Measurements from ENCODE around the gene KIAA1755.
A peak's percentile ranks its signal among the peaks of the same experiment; 100 is the strongest.

The KIAA1755 gene

DNA sequence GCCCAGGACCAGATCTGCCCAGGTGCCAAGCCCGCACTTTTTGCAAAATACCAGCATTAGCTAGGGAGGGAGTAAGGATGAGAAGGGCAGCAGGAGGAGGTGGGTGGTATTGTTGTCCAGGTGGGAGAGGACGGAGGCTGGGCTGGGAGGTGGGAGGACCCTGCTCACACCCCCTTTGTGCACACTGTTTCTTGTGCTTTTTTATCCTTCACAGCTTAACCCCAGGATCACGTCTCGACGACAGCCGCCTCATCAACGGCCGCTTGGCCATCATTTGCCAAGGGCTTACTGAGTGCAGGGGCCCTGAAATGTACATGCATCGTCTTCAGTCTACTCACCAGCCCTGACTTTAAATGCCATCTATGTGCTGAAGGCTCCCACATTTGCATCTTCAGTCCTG is 83.3 kb downstream of the KIAA1755 start:
- DNase-seq: no peak

DNA sequence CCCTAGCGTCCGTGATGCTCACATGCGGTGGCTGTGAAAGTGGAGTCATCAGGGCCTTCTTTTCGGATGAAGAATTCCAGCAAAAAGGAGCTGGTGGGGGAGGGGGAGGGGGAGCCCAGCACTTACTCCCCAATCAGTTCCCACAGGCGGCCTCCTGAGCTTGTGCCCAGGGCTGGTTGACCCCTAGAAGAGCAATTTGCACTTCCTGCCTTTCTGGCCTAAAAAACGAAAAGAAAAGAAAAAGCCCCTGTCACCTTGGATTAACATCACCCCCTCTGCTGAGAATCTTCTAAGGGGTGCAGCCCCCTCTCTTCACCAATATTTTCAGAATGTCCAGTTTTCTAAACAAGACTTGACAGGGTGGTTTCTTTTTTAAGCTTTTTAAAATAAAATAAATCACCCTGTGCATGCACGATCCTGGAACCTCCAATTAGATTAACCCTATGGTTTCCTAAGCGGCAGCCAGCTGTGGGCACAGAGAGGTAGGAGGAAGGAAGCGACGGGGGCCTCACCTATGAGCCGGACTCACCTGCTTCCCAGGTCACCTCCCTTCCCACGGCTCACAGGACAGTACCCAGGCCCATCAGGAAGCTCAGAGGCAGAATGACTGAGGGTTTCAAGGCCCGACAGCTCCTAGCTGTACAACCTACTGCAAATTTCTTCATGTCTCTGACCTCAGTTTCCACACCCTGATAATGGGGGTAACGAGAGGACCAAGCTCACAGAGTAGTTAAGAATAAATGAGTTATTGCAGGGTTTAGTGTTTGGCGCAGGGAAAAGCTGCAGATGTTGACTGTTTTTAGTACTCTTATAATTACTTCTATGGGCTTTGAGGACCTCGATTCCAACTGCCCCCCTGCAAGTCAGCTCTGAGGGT is 85.0 kb downstream of the KIAA1755 start:
- DNase-seq: no peak

DNA sequence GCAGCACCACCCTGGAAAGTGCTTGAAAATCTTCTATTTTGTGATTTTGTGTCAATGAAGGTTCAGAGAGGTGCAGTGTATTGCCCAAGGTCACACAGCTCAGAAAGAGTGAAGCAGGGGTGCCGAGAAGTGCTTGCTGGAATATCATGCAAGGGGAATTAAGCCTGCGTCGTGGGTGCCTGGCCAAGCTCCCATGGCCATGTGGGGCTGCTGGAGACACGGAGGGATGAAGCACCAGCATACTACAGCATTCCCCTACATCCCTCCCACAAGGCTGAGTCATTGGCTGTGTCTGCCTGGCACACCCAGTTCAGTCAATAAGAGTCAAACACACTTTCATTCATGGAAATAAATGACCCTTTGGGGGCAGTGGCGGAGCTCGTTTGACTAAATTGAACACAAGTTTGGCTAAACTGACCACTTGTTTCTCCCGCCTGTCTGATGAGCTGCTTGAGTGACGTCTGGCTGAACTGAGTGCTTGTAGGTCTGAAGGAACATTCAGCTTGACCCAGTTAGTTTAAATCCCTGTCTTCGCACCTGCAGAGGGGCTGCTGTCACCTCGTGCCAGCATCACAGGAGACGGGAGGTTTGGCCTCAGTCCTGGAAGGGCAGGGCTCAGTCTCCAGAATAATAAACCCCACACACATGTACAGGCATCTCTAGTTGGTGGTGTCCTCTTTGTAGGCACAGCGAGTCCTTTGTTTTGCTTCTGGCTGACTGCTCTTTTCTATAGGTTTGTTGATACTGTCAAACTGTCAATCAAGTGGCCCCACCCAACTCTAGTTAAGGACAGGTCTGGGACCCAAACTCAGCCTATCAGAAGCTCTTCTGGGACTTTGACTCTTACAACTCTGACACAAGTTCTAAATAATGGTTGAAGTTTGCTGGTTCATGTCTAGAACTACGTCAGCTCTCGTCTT is 87.0 kb downstream of the KIAA1755 start:
- DNase-seq: peak; percentile 25

DNA sequence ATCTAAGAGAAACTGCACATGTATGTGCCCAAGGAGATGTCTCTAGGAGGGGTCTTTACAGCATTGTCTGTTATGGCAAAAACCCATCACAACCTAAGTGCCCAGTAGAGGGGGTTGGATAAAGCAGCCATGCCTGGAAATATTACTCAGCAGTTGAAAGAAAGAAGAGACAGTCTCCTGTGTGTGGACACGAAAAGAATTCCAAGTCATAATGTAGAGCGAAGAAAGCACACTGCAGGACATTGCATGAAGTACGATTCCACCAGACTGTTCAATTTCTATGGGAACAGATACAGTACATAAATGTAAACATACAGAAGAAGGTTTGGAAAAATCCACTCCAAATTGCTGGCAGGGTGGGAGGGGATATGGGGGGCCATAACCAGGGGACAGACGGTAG is 88.1 kb downstream of the KIAA1755 start:
- no peak for DNase-seq

DNA sequence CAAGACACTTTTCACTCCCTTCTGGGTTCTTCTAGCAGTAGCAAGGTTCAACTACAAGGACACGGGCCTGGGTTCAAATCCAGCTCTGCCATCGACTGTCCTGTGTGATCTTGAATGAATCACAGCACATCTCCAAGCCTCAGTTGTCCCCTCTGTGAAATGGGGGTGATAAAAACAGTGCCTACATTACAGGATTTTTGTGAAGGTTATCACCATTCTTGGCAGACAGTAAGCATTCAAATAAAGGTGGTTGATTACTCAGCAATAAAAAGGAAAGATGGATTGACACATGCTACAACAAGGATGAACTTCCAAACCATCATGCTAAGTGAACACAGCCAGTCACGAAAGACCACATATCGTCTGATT is 88.9 kb downstream of the KIAA1755 start:
- DNase-seq: no peak

DNA sequence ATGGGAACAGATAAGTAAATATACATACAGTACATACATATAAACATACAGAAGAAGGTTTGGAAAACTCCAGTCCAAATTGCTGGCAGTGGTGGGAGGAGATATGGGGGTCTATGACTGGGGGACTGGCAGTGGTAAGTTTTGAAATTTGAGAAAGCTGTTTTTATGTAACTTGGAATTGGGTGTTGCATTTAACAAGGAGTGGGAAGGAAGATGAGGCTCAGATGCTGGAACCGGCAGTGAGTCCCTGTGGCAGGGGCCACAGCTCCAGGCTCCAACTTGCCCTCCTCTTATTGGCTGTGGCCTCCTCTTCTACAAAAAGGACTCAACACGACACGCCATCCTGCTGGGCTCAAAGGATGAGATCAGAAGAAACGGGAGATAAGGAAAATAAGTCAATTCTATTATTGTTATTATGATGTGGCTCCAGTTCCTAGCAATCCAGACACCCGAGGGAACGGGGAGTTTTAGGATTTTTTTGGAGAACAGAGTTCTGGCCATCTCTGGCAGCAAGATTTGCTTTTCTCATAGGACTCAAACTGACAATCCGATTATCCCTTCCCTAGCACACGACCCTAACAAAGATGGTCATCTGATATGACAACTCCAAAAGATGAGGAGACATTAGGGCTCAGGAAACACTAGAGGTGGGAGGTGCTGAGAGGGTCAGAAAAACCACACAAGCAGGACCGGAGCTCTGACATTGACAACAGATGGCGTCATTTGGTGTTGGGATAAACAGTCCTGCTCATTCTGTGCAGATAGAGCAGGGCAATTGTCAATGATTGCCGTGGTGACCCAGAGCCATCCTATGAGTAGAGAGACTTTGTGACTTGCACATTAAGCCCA is 89.5 kb downstream of the KIAA1755 start:
- DNase-seq: no peak

DNA sequence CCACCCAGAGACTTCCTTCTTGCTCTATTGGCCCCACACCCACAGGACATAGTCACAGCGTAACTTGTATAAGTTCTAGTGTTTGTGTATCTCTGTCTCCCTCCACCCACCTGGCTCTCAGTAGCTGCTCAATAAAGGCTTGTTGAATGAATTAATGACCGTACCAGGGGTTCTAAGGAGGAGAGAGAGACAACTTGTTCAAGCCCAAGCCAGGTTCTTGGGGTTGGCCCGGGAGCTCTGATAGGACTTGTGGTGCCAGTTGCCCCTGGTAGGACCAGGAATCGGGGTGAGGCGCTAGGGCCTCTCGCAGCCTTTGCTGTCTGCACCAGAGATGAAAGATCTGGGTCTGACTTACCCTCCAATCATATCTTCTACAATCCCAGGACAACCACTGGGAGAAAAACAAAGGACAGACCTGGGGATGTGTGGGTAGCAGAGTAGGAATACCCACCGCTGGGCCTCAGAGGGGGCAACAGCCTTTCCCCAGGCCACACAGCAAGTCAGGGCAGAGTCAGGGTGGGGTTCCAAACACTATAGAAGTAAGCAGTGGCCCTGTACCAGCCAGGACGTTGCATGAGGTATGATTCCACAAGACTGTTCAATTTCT is 90.2 kb downstream of the KIAA1755 start:
- no peak for DNase-seq

DNA sequence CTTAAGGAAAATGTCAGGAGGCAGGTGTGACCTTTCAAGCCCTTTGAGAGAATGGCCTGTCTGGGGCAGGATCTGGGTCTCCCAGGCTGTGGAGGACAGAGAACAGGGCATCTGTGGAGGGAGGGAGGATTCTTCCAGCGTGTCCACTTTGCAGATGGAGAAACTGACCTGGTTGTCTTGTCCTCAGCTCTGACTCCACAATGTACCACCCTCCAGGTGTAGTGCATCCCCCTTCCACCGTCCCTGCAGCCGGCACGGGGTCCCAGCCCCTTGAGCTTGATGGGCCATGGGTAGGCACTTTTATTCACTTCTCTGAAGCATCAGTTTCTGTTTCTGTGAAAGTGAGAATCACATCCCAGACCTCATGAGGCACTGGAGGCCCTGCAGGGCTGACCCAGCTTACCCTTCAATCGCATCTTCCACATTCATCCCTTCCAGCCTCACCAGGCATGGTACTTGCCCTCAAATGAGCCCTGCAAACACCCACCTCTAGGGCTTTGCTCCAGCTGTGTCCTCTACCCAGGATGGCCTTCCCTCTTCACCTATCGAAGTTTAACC is 90.8 kb downstream of the KIAA1755 start:
- DNase-seq: no peak

DNA sequence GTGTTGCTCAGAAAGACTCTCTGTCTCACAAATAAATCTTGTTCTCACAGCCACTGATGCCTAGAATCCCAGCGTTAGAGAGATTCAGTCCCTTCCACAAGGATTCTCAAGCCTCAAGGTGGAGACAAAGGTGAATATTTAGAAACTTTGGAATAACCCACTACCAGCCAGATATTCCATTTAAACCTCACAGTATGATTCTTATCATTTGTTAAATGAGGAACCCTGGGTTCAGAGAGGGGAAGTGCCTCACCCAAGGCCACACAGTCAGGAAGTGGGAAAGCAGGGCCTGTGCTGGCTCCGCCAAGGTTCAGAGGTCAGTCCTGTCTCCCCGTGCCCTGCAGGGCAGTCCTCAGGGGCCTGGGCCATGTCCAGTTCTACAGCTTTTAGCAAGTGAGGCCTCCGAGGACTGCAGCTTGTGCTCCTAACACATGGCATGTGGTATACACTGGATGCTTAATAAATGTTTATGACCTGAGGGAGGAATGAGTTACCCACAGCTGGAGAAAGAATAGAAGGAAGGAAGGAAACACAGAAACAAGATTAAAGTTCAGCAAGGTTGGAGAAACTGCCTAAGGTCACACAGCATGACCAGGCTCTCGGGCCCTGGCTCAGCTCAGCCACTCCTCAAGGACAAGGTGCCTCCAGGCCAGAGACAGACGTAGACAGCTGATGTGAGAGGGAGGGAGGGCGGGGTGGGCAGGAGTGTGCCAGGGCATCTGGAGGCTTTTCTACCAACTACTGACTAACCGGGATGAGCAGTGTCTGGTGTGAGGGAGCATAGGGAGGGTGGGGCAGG is 91.5 kb downstream of the KIAA1755 start:
- no peak for DNase-seq

DNA sequence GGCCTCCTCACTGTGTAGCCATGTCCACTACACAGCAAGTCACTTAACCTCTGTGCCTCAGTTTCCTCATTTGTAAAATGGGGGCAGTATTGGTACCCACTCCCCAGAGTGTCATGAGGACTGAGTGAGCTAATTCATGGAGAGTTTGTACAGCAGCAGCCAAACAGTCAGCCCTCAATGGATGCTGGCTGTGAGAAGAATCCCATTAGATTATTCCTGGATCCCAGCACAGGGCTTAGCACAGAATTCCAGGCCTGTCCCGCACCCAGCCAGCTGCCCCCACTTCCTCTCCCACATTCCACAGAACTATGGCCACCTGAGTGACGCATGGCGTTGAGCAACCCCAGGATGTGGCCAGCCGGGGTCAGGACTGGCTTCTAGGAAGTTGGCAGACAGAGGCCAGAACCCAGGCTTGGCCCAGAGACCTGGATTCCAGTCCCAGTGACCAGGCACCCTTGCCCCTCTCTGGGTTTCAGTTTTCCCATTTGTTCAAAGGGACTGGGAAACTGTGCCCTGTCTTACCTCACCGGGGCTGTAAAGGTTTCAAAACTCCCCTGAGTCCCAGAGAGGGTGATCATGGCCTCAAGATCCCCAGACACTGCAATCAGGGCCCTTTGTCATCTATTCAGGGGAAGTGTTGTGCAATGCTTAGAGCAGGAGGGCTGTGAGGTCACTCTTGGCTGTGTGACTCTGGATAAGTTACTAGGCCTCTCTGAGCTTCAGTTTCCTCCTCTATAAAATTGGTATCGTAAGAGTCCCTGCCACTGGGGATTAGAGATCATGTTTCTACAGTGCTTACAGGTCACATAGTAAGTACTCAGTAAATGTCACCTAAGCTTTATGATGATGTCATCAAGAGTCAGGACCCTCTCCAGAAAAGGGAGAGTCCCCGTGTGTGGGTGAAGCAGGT is 92.4 kb downstream of the KIAA1755 start:
- DNase-seq: no peak

DNA sequence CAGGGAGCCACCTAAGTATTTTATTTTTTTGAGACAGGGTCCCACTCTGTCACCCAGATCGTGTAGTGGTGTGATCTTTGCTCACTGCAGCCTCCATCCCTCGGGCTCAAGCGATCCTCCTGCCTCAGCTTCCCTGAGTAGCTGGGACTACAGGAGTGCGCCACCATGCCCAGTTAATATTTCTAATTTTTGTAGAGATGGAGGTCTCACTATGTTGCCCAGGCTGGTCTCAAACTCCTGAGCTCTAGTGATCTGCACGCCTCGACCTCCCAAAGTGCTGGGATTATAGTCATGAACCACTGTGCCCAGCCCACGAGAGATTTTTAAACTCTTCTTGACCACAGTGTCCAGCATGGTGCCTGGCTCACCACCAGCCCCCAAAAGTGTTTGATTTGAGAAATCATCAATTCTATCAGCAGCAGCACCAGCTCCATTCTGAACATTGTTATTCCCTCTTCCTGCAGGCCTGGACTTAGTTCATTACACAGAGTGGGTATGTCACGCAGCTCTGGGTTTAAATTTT is 93.1 kb downstream of the KIAA1755 start:
- no peak for DNase-seq

DNA sequence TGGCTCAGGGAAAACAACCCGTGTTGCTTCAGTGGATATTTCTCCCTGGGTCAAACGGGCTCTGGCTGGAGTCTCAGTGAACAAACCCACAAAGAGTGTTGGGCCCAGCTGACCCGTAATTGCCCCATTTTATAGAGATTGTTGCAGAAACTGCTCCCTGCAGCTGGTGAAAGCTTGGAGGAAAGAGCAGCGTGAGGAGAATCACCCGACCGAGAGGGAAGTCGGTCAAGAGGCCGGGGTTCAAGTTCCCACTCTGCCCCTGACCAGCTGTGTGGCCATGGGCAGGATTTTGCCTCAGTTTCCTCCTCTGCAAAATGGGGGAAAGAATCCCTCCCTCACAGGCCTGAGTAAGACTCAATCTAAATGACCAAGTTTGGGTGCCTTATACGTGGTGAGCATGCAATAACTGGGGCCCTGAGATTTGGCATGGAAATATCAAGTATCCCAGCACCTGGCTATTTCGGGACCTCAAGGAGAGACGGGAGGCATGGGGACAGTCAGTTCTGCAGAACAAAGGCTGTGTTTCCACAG is 93.8 kb downstream of the KIAA1755 start:
- DNase-seq: no peak

DNA sequence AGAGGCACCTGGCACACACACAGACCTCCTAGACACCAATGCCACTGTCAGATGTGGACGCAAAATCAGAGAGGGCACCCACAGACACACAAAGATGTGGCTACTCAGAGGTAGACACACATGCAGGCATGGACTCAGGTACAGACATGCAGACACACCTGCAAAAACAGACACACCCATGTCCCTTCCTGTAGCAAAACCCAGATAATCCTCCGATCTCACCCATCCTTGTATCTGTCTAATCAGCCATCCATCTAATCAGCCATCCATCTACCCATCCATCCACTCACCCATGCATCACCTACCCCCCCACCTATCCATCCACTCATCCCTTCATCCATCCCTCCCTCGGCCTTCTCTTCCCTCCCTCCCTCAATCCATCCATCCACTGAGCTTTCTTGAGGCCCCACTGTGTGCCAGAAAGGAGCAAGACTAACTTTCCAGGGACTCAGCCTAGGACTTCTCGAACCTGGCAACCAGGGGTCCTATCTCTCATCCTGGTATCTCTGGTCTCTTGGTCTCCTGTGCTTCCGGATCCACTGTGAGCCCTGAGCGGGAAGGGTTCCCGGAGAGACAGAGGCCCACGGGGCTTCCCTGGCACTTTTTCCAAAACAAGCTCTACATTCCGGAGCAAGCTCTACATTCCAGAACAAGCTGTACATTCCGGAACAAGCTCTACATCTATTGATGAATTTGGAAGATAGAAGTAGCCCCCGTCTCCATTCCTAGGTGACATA is 94.4 kb downstream of the KIAA1755 start:
- DNase-seq: no peak

DNA sequence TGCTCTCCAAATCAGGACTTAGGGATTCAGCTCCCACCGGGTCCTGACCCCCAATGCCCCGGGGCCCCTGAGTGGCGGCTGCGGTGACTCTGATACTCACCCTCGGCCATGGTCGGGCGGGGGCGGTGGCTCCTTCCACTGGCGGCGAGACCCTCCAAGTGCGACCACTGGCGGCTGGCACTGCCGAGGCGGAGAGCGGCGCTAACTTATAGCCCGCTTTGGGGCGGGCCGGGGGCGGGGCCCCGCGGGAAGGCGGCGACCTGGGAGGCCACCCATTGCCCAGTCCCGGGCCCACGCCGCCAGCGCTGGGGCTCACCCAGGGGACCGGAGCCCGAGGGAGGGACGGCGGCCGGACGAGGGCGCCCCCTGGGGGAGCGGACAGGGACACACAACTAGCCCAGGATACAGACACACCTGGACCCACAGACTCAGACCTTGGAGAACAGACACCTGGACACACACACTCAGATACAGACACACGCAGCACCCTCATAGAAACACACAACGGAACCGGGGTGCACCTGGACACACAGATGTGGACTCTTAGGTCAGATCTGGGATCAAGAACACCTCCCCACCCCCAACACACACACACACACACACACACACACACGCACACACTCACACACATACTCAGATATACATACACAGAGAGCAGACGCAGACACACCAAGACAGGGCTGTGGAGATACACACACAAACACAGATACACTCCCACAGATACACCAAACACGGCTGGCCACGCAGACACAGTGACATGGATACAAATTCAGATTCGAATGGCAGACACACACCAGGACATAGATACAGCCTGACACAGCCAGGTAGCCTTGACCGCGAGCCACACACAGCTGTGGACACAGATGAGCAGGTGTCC is 95.2 kb downstream of the KIAA1755 start, which contains the start of gene TGM2:
TGM2 (minus strand) TSS at position 182 of the 877 bp plus-strand sequence; CDS start at position 110, 72 bp downstream.
- DNase-seq: peak; percentile 69

DNA sequence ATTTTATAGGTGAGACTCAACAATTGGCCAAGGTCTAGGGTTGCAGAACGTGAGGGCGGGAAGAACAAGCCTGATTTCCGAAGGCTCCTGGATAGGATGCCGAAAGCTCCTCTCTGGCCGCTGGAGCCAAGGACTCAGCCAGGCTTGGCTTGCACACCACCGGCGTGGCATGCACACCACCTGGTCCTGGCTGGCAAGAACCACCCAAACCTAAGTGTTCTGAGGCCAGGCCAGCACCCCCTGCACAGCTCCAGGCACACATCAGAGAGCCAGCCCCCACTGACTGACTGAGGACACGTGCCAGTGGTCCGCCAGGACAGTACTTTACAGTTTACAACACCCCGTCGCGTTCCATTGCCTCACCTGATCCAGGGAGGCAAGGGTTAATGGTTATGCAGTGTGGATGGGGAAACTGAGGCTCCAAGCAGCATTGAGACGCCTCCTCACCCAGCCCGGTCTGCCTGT is 95.9 kb downstream of the KIAA1755 start:
- DNase-seq: no peak

DNA sequence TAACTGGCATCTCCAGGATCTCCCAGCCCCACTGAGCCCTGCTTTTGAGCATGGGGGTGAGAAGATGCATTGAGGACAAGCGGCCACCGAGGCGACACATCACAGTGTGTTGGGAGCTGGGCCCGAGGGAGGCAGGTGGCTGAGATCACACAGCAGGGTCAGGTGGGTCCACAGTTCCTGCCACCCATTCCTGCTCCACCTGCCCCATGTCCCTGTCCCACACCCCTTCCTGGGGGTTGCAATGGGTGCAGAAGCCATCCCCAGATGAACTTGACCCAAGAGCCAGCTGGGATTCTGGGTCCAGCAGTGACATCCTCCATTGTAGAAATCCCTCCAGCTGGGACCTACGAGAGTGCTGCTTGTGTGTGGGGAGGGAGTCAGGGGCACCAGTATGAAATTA is 96.5 kb downstream of the KIAA1755 start:
- no peak for DNase-seq
